IMR-90 (cell line): ENCODE data around the gene SLC46A1. TPM values are rescaled to one million over a fixed set of nuclear protein-coding genes. Genes with fewer than 3 reads are reported as not detected.
A peak's percentile ranks its signal among the peaks of the same experiment; 100 is the strongest.

Source experiments
- ATAC-seq: fragments of 200-7000 bp; cut with Tn5 transposase; 2 replicates; pipeline ENCODE4 v1.9.1; 2020; ENCODE audit warnings: low read depth, mild to moderate bottlenecking, moderate library complexity
- BruUV-seq: library from RNA; stranded (reverse); fragments of 400-500 nt; replicated peaks from 2 replicates; lab custom pipeline; 2021; lab: Mats Ljungman, UMichigan
- CTCF ChIA-PET: fragments of 300-600 bp; formaldehyde crosslinking; extraction: SDS; loops from one replicate; lab custom pipeline; 2021; ENCODE audit warnings: antibody characterized with exemption; lab: Yijun Ruan, JAX
- POLR2A ChIA-PET: fragments of 300-600 bp; sonication (Branson Sonifier 250); formaldehyde crosslinking; loops from one replicate; lab custom pipeline; 2022; ENCODE audit warnings: antibody characterized with exemption; ENCODE audit not compliant: unreplicated experiment; lab: Charles Lee
- DNase-seq: peaks from one replicate; pipeline ENCODE4 v3.0.0; 2013
- H2AFZ ChIP-seq: replicated peaks from 2 replicates; pipeline ENCODE3; 2013; ENCODE audit warnings: low read length, mild to moderate bottlenecking; ENCODE audit not compliant: poor library complexity
- H2AK5ac ChIP-seq: 2 replicates; pipeline ENCODE4 v1.6.1; 2013; ENCODE audit warnings: low read depth, low read length, inconsistent platforms
- H2AK9ac ChIP-seq: replicated peaks from 2 replicates; pipeline ENCODE3; 2013; ENCODE audit warnings: mild to moderate bottlenecking, low read depth, low read length, moderate library complexity; ENCODE audit not compliant: poor library complexity
- H2BK120ac ChIP-seq: 2 replicates; pipeline ENCODE4 v1.6.1; 2013; ENCODE audit warnings: low read depth, low read length, inconsistent platforms
- H2BK15ac ChIP-seq: 3 replicates; pipeline ENCODE4 v1.6.1; 2013; ENCODE audit warnings: low read depth, low read length, inconsistent platforms
- H2BK20ac ChIP-seq: 2 replicates; pipeline ENCODE4 v1.6.1; 2013; ENCODE audit warnings: low read depth, mild to moderate bottlenecking, inconsistent platforms, low read length, moderate library complexity
- H2BK5ac ChIP-seq: 2 replicates; pipeline ENCODE4 v1.6.1; 2013; ENCODE audit warnings: mild to moderate bottlenecking, low read depth, low read length, inconsistent platforms; ENCODE audit not compliant: poor library complexity, severe bottlenecking
- H3K14ac ChIP-seq: replicated peaks from 2 replicates; pipeline ENCODE4 v1.6.1; 2013; ENCODE audit warnings: low read depth, low read length, inconsistent platforms
- H3K18ac ChIP-seq: 2 replicates; pipeline ENCODE4 v1.6.1; 2013; ENCODE audit warnings: low read depth, low read length, control low read depth
- H3K23ac ChIP-seq: 2 replicates; pipeline ENCODE4 v1.6.1; 2013; ENCODE audit warnings: low read depth, low read length, inconsistent platforms
- H3K27ac ChIP-seq: 2 replicates; pipeline ENCODE4 v1.5.1; 2013; ENCODE audit warnings: mild to moderate bottlenecking, control low read depth, low read length; ENCODE audit not compliant: insufficient read depth
- H3K27me3 ChIP-seq: 2 replicates; pipeline ENCODE4 v1.6.1; 2013; ENCODE audit warnings: low read length; ENCODE audit not compliant: control insufficient read depth, insufficient read depth
- H3K36me3 ChIP-seq: 2 replicates; pipeline ENCODE4 v1.6.1; 2013; ENCODE audit warnings: low read length, mixed read lengths; ENCODE audit not compliant: control insufficient read depth, insufficient read depth
- H3K4ac ChIP-seq: 2 replicates; pipeline ENCODE4 v1.6.1; 2013; ENCODE audit warnings: low read depth, low read length, inconsistent platforms
- H3K4me1 ChIP-seq: 2 replicates; pipeline ENCODE4 v1.6.1; 2013; ENCODE audit warnings: low read length, mixed read lengths; ENCODE audit not compliant: control insufficient read depth, insufficient read depth
- H3K4me2 ChIP-seq: 2 replicates; pipeline ENCODE4 v1.6.1; 2013; ENCODE audit warnings: low read depth, mild to moderate bottlenecking, control low read depth, low read length, moderate library complexity
- H3K4me3 ChIP-seq: 2 replicates; pipeline ENCODE4 v1.5.1; 2013; ENCODE audit warnings: low read depth, mild to moderate bottlenecking, control low read depth, low read length, moderate library complexity; ENCODE audit not compliant: insufficient read depth
- H3K56ac ChIP-seq: 2 replicates; pipeline ENCODE4 v1.6.1; 2013; ENCODE audit warnings: low read length, inconsistent platforms; ENCODE audit not compliant: insufficient read depth; ENCODE audit errors: extremely low read depth
- H3K79me1 ChIP-seq, 2 experiments: 2 replicates each; pipeline ENCODE4 v1.6.1; 2013; ENCODE audit warnings: low read length in 2 of 2, inconsistent platforms in 1 of 2, low read depth in 1 of 2
- H3K9ac ChIP-seq: 2 replicates; pipeline ENCODE4 v1.6.1; 2013; ENCODE audit warnings: low read depth, low read length, control low read depth
- H3K9me1 ChIP-seq: 2 replicates; pipeline ENCODE4 v1.6.1; 2013; ENCODE audit warnings: low read length, inconsistent platforms; ENCODE audit not compliant: insufficient read depth
- H3K9me3 ChIP-seq: 2 replicates; pipeline ENCODE4 v1.6.1; 2013; ENCODE audit warnings: low read length; ENCODE audit not compliant: control insufficient read depth, insufficient read depth
- H4K20me1 ChIP-seq: 2 replicates; pipeline ENCODE4 v1.6.1; 2013; ENCODE audit warnings: low read length, inconsistent platforms; ENCODE audit not compliant: insufficient read depth
- H4K5ac ChIP-seq: 2 replicates; pipeline ENCODE4 v1.6.1; 2013; ENCODE audit warnings: mild to moderate bottlenecking, low read depth, low read length, control low read depth
- H4K8ac ChIP-seq, 2 experiments: 2 replicates each; pipeline ENCODE4 v1.6.1; 2013; ENCODE audit warnings: low read depth in 2 of 2, low read length in 2 of 2, control low read depth in 1 of 2, inconsistent platforms in 1 of 2
- H4K91ac ChIP-seq: 2 replicates; pipeline ENCODE4 v1.6.1; 2013; ENCODE audit warnings: low read depth, low read length, inconsistent platforms; ENCODE audit not compliant: insufficient read depth
- CHD1 ChIP-seq: IDR thresholded peaks from 2 replicates; pipeline ENCODE4 v1.6.1; 2012; ENCODE audit warnings: low read depth, low read length, improper control_type of control experiment
- POLR2A ChIP-seq: IDR thresholded peaks from 2 replicates; pipeline ENCODE4 v1.6.1; 2012; ENCODE audit warnings: mild to moderate bottlenecking, low read depth, low read length
- RAD21 ChIP-seq: IDR thresholded peaks from 2 replicates; pipeline ENCODE4 v1.6.1; 2012; ENCODE audit warnings: low read length, improper control_type of control experiment
- RCOR1 ChIP-seq: IDR thresholded peaks from 2 replicates; pipeline ENCODE4 v1.6.1; 2012; ENCODE audit warnings: mild to moderate bottlenecking, low read length, improper control_type of control experiment; ENCODE audit not compliant: insufficient replicate concordance
- WGBS, 2 experiments: methylation state at CpG; one replicate each; pipeline versions ENCODE4 v1.1.5 to v1.1.7; 2013; ENCODE audit warnings: missing lambda C conversion rate in 2 of 2; ENCODE audit not compliant: insufficient read length in 1 of 2; ENCODE audit errors: extremely low coverage in 2 of 2; 5-methylcytosine and 5-hydroxymethylcytosine counted together
- dilution Hi-C: fragments of 300-500 bp; cut with HindIII; formaldehyde crosslinking; loops from one replicate; pipeline ENCODE4 v1.14.3; 2018; ENCODE audit warnings: low sequenced_read_pairs; ENCODE audit not compliant: unreplicated experiment
- in situ Hi-C: fragments of 300-500 bp; cut with MboI; formaldehyde crosslinking; loops from 3 replicates; pipeline ENCODE4 v1.14.3; 2019; ENCODE audit warnings: low sequenced_read_pairs, inconsistent platforms, mixed read lengths
- intact Hi-C: fragments of 100-400 bp; cut with micrococcal nuclease; formaldehyde crosslinking; loops from 2 replicates; pipeline ENCODE4 v1.10.0; 2022
- polyA plus RNA-seq, 3 experiments: library from polyadenylated mRNA; depleted of rRNA; stranded (reverse); fragments of >200 nt; gene quantifications; 2 replicates each; pipeline ENCODE4 v1.2.3, GENCODE V29; 2012; ENCODE audit warnings: low replicate concordance in 1 of 3
- total RNA-seq: library from RNA; depleted of rRNA; stranded (reverse); fragments of >200 nt; gene quantifications from 2 replicates; pipeline ENCODE4 v1.2.3, GENCODE V29; 2012

The SLC46A1 gene
- total and polyA plus RNA-seq, 2 of the 4 experiments (the other 2 are of a cell fraction), result 2.7 to 3.9 TPM

GRCh38 chr17:28391401-28391800 lies 14.6 kb downstream of the SLC46A1 start:
- CTCF ChIA-PET, result interaction anchor here (0.6 kb wide), 1 partner anchor 88 kb away, joined by 5 read pairs; no protein-coding TSS in a partner anchor
- in situ Hi-C loops, result no loop called here

More at GRCh38 chr17:28391401-28391800, 14.6 kb downstream of the SLC46A1 start:
- Histone ChIP-seq H3K4ac (no peak overlapping the region), H3K23ac (no peak overlapping the region), H3K9me1 (peaks cover 7% of the 10 kb centered on the region; the same call in 1 of the 2 replicates), H3K9ac (no peak overlapping the region), H4K20me1 (no peaks in the 10 kb centered on the region), H3K27me3 (no peaks in the 10 kb centered on the region), H3K9me3 (no peaks in the 10 kb centered on the region), H3K27ac (no peak overlapping the region), H3K18ac (no peak overlapping the region), H4K5ac (no peak overlapping the region), H2BK5ac (no peak overlapping the region), H4K8ac (no peak overlapping the region), H2BK120ac (no peak overlapping the region), H3K79me1 (no peaks in the 10 kb centered on the region), H3K4me1 (peaks cover 9% of the 10 kb centered on the region), H2BK15ac (no peak overlapping the region), H3K4me3 (no peak overlapping the region), H4K91ac (no peak overlapping the region), H2AK9ac (no peak overlapping the region), H3K14ac (no peak overlapping the region), H3K4me2 (no peak overlapping the region), H3K56ac (no peak overlapping the region; the same call in 1 of the 2 replicates), H2AFZ (peak overlapping the region; percentile 15), H2BK20ac (no peak overlapping the region), H2AK5ac (no peak overlapping the region), H3K36me3 (peaks cover 31% of the 10 kb centered on the region)
- no peak for ATAC-seq
- intact Hi-C loops (no loop called here), dilution Hi-C loops (no loop called here)
- no peak for DNase-seq
- no CpG with 5 or more reads among the region's 2 CpGs for WGBS, 2 experiments
- POLR2A ChIA-PET, result no interaction called here
- no TSS peak for BruUV-seq
- TF ChIP-seq RCOR1 (no peak), POLR2A (no peak), CHD1 (no peak), RAD21 (no peak)
